Caco-2 (cell line): ENCODE data around the gene ANKRD40CL. TPM values are rescaled to one million over a fixed set of nuclear protein-coding genes. Genes with fewer than 3 reads are reported as not detected.

ENCODE experiments used
- BruUV-seq: library from RNA; stranded (reverse); fragments of 400-500 nt; replicated peaks from 2 replicates; lab custom pipeline; 2021; lab: Mats Ljungman, UMichigan
- CTCF ChIA-PET: fragments of 300-600 bp; sonication (Branson Sonifier 250); formaldehyde crosslinking; loops from one replicate; lab custom pipeline; 2022; ENCODE audit warnings: antibody characterized with exemption; lab: Charles Lee
- POLR2A ChIA-PET: fragments of 300-600 bp; sonication (Branson Sonifier 250); formaldehyde crosslinking; loops from one replicate; lab custom pipeline; 2022; ENCODE audit warnings: antibody characterized with exemption; lab: Charles Lee
- DNase-seq, 2 experiments: peaks; one replicate each; pipeline versions ENCODE4 v3.0.0 to v3.0.0-alpha.2; 2020 to 2022
- H3K27me3 ChIP-seq: replicated peaks from 2 replicates; pipeline ENCODE4 v1.6.0; 2011; ENCODE audit warnings: low read length; ENCODE audit not compliant: control insufficient read depth, insufficient read depth
- H3K36me3 ChIP-seq: 2 replicates; pipeline ENCODE4 v1.5.1; 2011; ENCODE audit warnings: low read length; ENCODE audit not compliant: control insufficient read depth, insufficient read depth
- H3K4me1 ChIP-seq: fragments of 250-450 bp; sonication (Bioruptor Pico); 2 replicates; pipeline ENCODE4 v1.5.1; 2020; ENCODE audit warnings: mild to moderate bottlenecking
- H3K4me3 ChIP-seq: 2 replicates; pipeline ENCODE4 v1.5.1; 2011; ENCODE audit warnings: low read depth, mild to moderate bottlenecking, control low read depth, low read length
- H3K9me3 ChIP-seq: fragments of 250-450 bp; sonication (Bioruptor Pico); 2 replicates; pipeline ENCODE4 v1.5.1; 2020; ENCODE audit warnings: mild to moderate bottlenecking, moderate library complexity
- H3K27ac Mint-ChIP-seq: one replicate; pipeline ENCODE4 v1.8.0; 2022; ENCODE audit warnings: mixed read lengths; ENCODE audit not compliant: unreplicated experiment
- H3K27me3 Mint-ChIP-seq: one replicate; pipeline ENCODE4 v1.8.0; 2022; ENCODE audit warnings: mixed read lengths; ENCODE audit not compliant: insufficient read depth, unreplicated experiment
- H3K36me3 Mint-ChIP-seq: one replicate; pipeline ENCODE4 v1.8.0; 2022; ENCODE audit warnings: mild to moderate bottlenecking, mixed read lengths; ENCODE audit not compliant: insufficient read depth, unreplicated experiment
- H3K4me1 Mint-ChIP-seq: one replicate; pipeline ENCODE4 v1.8.0; 2022; ENCODE audit warnings: low read depth, mixed read lengths; ENCODE audit not compliant: unreplicated experiment
- H3K4me3 Mint-ChIP-seq: one replicate; pipeline ENCODE4 v1.8.0; 2022; ENCODE audit warnings: mild to moderate bottlenecking, moderate library complexity, mixed read lengths; ENCODE audit not compliant: unreplicated experiment
- H3K9me3 Mint-ChIP-seq: one replicate; pipeline ENCODE4 v1.8.0; 2022; ENCODE audit warnings: mixed read lengths; ENCODE audit not compliant: unreplicated experiment
- CTCF ChIP-seq, 2 experiments: fragments of 200-600 bp in 1 of 2; IDR thresholded peaks; 1 replicate in 1 of 2; 2 replicates in 1 of 2; pipeline versions ENCODE4 v1.5.1 to v1.8.0; 2011 to 2022; ENCODE audit warnings: antibody characterized with exemption in 1 of 2, control low read depth in 1 of 2, inconsistent platforms in 1 of 2, low read depth in 1 of 2, low read length in 1 of 2, mild to moderate bottlenecking in 1 of 2, moderate library complexity in 1 of 2; ENCODE audit not compliant: insufficient read depth in 1 of 2, severe bottlenecking in 1 of 2, unreplicated experiment in 1 of 2
- intact Hi-C: fragments of 100-400 bp; cut with micrococcal nuclease; formaldehyde crosslinking; loops from one replicate; pipeline ENCODE4 v1.10.0; 2022; ENCODE audit not compliant: unreplicated experiment
- total RNA-seq: library from RNA; stranded (reverse); gene quantifications from 2 replicates; pipeline ENCODE4 v1.2.3, GENCODE V29; 2022

ANKRD40CL gene
- total RNA-seq, 1 experiment from 2014 or later = 11.2 TPM

DNA sequence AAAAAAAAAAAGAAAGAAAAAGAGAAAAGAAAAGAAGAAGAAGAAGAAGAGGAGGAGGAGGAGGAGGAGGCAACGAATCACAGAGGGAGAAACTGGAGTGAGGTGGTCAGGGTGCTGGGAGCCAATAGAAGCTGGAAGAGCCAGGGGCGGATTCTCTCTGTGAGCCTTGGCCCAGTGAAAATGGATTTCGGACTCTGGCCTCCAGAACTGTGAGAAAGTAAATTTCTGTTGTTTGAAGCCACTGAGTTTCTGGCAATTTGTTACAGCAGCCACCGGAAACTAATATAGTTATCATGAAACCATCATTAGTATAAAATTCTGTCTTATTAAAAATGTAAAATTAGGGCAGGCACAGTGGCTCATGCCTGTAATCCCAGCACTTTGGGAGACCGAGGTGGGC lies 40.4 kb upstream of the ANKRD40CL start:
- intact Hi-C loops = no loop called here
- Mint-ChIP-seq H3K4me3 (no peak overlapping the region), H3K36me3 (no peaks in the 10 kb centered on the region), H3K27ac (no peak overlapping the region), H3K9me3 (no peaks in the 10 kb centered on the region), H3K4me1 (peaks cover 10% of the 10 kb centered on the region), H3K27me3 (no peaks in the 10 kb centered on the region)
- ChIA-PET POLR2A (no interaction called here), CTCF (interaction anchor here (0.6 to 1.2 kb wide), 3 partner anchors 25 to 354 kb away, joined by 4 to 6 read pairs (median 5); no protein-coding TSS in a partner anchor)
- Histone ChIP-seq H3K4me3 (no peak overlapping the region), H3K9me3 (no peaks in the 10 kb centered on the region), H3K27me3 (no peaks in the 10 kb centered on the region), H3K36me3 (no peaks in the 10 kb centered on the region), H3K4me1 (peaks cover 2% of the 10 kb centered on the region; the same call in 1 of the 2 replicates)
- no peak for TF ChIP-seq CTCF (IDR thresholded peaks at IDR 0.05; ENCODE audit: insufficient read depth in 1 of 2, low read depth in 1 of 2, low read length in 1 of 2, severe bottlenecking in 1 of 2, unreplicated experiment in 1 of 2)
- DNase-seq = no peak
- BruUV-seq = no TSS peak

GRCh38 chr17:50807009-50807408 lies 39.7 kb upstream of the ANKRD40CL start:
- H3K9me3 Mint-ChIP-seq = no peaks in the 10 kb centered on the region
- POLR2A ChIA-PET = no interaction called here
- no TSS peak for BruUV-seq
- no peaks in the 10 kb centered on the region for H3K36me3 Mint-ChIP-seq
- H3K4me3 Mint-ChIP-seq = no peak overlapping the region
- no peak overlapping the region for H3K4me3 ChIP-seq
- no peaks in the 10 kb centered on the region for H3K27me3 ChIP-seq
- H3K27me3 Mint-ChIP-seq = no peaks in the 10 kb centered on the region
- intact Hi-C loops = no loop called here
- peaks cover 6% of the 10 kb centered on the region; the same call in 1 of the 2 replicates for H3K4me1 ChIP-seq
- DNase-seq = no peak
- no peak overlapping the region for H3K27ac Mint-ChIP-seq
- H3K9me3 ChIP-seq = no peaks in the 10 kb centered on the region
- no peaks in the 10 kb centered on the region for H3K36me3 ChIP-seq
- peaks cover 10% of the 10 kb centered on the region for H3K4me1 Mint-ChIP-seq
- TF ChIP-seq CTCF (IDR thresholded peaks at IDR 0.05; ENCODE audit: insufficient read depth in 1 of 2, low read depth in 1 of 2, low read length in 1 of 2, severe bottlenecking in 1 of 2, unreplicated experiment in 1 of 2) = no peak
- CTCF ChIA-PET = interaction anchor here (0.6 to 1.5 kb wide), 5 partner anchors 24 to 264 kb away, joined by 3 to 5 read pairs (median 3); no protein-coding TSS in a partner anchor

DNA sequence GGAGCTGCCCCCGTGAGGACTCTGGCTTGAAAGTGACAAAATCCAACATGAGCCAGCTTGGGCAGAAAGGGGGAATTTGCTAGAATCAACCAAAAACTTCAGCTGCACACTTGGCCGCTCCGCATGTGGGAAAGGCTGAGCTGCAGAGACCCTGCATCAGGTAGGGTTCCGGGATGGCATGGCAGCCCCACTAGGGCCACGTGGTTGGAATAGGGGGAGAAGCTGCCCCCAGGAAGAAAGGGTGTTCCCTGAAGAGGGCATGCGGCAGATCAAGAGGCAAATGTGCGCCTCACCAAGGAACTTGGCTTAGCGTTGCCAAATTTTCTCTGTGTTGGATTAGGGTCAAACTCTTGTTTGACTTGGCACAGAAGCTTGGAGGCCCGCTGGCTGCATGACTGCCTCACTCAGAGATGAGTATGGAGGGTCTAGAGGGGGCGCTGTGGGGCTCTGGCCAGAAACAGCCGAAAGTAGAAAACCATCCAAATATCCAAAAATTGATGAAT lies 38.9 kb upstream of the ANKRD40CL start:
- peaks cover 10% of the 10 kb centered on the region for H3K4me1 Mint-ChIP-seq
- POLR2A ChIA-PET = interaction anchor here (0.7 kb wide), 1 partner anchor 26 kb away, joined by 3 read pairs; no protein-coding TSS in a partner anchor
- CTCF ChIA-PET = interaction anchor here (0.6 to 1.5 kb wide), 7 partner anchors 11 to 263 kb away, joined by 3 to 5 read pairs (median 3); no protein-coding TSS in a partner anchor

More for the DNA sequence above, 38.9 kb upstream of the ANKRD40CL start:
- intact Hi-C loops = no loop called here
- no peaks in the 10 kb centered on the region for H3K36me3 ChIP-seq
- H3K27ac Mint-ChIP-seq = no peak overlapping the region
- no peak for DNase-seq
- H3K27me3 ChIP-seq = no peaks in the 10 kb centered on the region
- H3K4me3 Mint-ChIP-seq = no peak overlapping the region
- no peak overlapping the region for H3K4me3 ChIP-seq
- peaks cover 6% of the 10 kb centered on the region; the same call in 1 of the 2 replicates for H3K4me1 ChIP-seq
- no peaks in the 10 kb centered on the region for H3K36me3 Mint-ChIP-seq
- H3K27me3 Mint-ChIP-seq = no peaks in the 10 kb centered on the region
- no peaks in the 10 kb centered on the region for H3K9me3 Mint-ChIP-seq
- TF ChIP-seq CTCF (IDR thresholded peaks at IDR 0.05; ENCODE audit: insufficient read depth in 1 of 2, low read depth in 1 of 2, low read length in 1 of 2, severe bottlenecking in 1 of 2, unreplicated experiment in 1 of 2) = peak in 1 of 2 experiments; percentile 19
- BruUV-seq = no TSS peak
- no peaks in the 10 kb centered on the region for H3K9me3 ChIP-seq
